ENCODE measurements around the gene TEX51. TPM values are rescaled to one million over a fixed set of nuclear protein-coding genes. Genes with fewer than 3 reads are reported as not detected.

Gene TEX51
- polyA plus RNA-seq (ENCODE audit: insufficient read length in 12 of 12): not detected
- long read RNA-seq, donor 1: 0 reads
- long read RNA-seq, donor 2: 0 reads
- long read RNA-seq, donor 3: 0 reads
- long read RNA-seq, donor 4: 0 reads
- long read RNA-seq, donor 5: 0 reads
- long read RNA-seq, donor 6: 0 reads
- long read RNA-seq, donor 7: 0 reads
- long read RNA-seq, donor 8: 0 reads
- long read RNA-seq, donor 9: 0 reads
- long read RNA-seq, donor 10: 0 reads
- long read RNA-seq, donor 11: 0 reads

- DNase-seq: no peak
These were observed at the start of gene TEX51 for GRCh38 chr2:126898636-126899035. Gene TEX51 (plus strand): TSS chr2:126898890. CDS start chr2:126898919, 29 bp downstream.

- DNase-seq: no peak
These were observed 49.6 kb upstream of the TEX51 start for GRCh38 chr2:126849054-126849453.

- DNase-seq: no peak
These were observed 49.2 kb upstream of the TEX51 start for GRCh38 chr2:126849486-126849885.

- DNase-seq: no peak
These were observed 48.6 kb upstream of the TEX51 start for GRCh38 chr2:126849991-126850535.

GRCh38 chr2:126850940-126851339, 47.8 kb upstream of the TEX51 start:
- no peak for DNase-seq

GRCh38 chr2:126851756-126852155, 46.9 kb upstream of the TEX51 start:
- no peak for DNase-seq

GRCh38 chr2:126852361-126852760, 46.3 kb upstream of the TEX51 start:
- no peak for DNase-seq

GRCh38 chr2:126855606-126856005, 43.1 kb upstream of the TEX51 start:
- no peak for DNase-seq

GRCh38 chr2:126856403-126856802, 42.3 kb upstream of the TEX51 start:
- no peak for DNase-seq

- no peak for DNase-seq
These were observed 41.2 kb upstream of the TEX51 start for GRCh38 chr2:126857502-126857901.

- no peak for DNase-seq
These were observed 40.7 kb upstream of the TEX51 start for GRCh38 chr2:126858013-126858412.

GRCh38 chr2:126858436-126858835, 40.3 kb upstream of the TEX51 start:
- no peak for DNase-seq

GRCh38 chr2:126858991-126859390, 39.7 kb upstream of the TEX51 start:
- no peak for DNase-seq

- DNase-seq: no peak
These were observed 39.1 kb upstream of the TEX51 start for GRCh38 chr2:126859631-126860030.

GRCh38 chr2:126860385-126860784, 38.3 kb upstream of the TEX51 start:
- DNase-seq: no peak

- DNase-seq: no peak
These were observed 36.0 kb upstream of the TEX51 start for GRCh38 chr2:126862730-126863129.

- no peak for DNase-seq
These were observed 35.2 kb upstream of the TEX51 start for GRCh38 chr2:126863336-126864015.

- no peak for DNase-seq
These were observed 33.8 kb upstream of the TEX51 start for GRCh38 chr2:126864861-126865260.

- no peak for DNase-seq
These were observed 32.2 kb upstream of the TEX51 start for GRCh38 chr2:126866451-126866850.

- DNase-seq: no peak
These were observed 23.7 kb upstream of the TEX51 start for GRCh38 chr2:126874961-126875360.

GRCh38 chr2:126876631-126877030, 22.1 kb upstream of the TEX51 start:
- DNase-seq: no peak

GRCh38 chr2:126877041-126877440, 21.6 kb upstream of the TEX51 start:
- no peak for DNase-seq

- DNase-seq: no peak
These were observed 20.7 kb upstream of the TEX51 start for GRCh38 chr2:126877861-126878565.
